Hematopoietic multipotent progenitor cell treated with erythropoietin and hydrocortisone succinate and interleukin-3 and kit ligand, for 17 days (in vitro differentiated cells): ENCODE measurements around the gene MDM2.
A peak's percentile ranks its signal among the peaks of the same experiment; 100 is the strongest.
"Not testable (repeated sequence)": the region's sequence is repeated elsewhere in the genome, so short reads cannot be mapped to it uniquely, and the experiment has no call there.

ENCODE experiments used
- DNase-seq: peaks from one replicate; pipeline ENCODE4 v3.0.0-alpha.2; 2015; ENCODE audit warnings: low spot score

MDM2 gene

GRCh38 chr12:68785823-68786222, 22.2 kb upstream of the MDM2 start:
- DNase-seq = no peak

GRCh38 chr12:68786929-68787328, 21.0 kb upstream of the MDM2 start:
- DNase-seq = peak; percentile 35

GRCh38 chr12:68788554-68789143, 19.3 kb upstream of the MDM2 start:
- no peak for DNase-seq

GRCh38 chr12:68789144-68789878, 18.7 kb upstream of the MDM2 start:
- no peak for DNase-seq

DNA sequence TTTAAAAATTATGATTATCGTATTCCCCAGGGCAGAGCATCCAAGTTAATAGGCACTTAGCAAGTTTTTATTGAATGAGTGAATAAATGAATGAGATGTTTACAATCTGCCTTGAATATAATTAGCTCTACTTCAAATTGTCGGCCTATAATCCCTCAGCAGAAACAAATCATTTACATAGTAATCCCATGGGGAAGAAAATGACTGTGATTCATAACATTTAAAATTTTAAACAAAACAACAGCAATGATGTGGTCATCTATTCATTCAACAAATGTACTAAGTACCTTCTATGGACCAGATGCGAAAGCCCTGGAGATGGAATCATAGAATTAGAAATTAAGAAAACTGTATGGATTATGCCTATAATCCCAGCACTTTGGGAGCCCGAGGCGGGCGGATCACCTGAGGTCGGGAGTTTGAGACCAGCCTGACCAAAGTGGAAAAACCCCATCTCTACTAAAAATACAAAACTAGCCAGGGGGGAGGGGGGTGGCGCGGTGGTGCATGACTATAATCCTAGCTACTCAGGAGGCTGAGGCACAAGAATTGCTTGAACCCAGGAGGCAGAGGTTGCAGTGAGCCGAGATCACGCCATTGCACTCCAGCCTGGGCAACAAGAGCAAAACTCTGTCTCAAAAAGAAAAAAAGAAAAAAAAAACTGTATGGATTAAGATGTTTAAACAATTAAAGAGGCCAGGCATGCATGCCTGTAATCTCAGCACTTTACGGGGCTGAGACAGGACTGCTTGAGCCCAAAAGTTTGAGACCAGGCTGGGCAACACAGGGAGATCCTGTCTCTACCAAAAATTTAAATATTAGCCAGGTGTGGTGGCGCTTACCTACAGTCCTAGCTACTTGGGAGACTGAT, 17.7 kb upstream of the MDM2 start:
- no peak for DNase-seq

DNA sequence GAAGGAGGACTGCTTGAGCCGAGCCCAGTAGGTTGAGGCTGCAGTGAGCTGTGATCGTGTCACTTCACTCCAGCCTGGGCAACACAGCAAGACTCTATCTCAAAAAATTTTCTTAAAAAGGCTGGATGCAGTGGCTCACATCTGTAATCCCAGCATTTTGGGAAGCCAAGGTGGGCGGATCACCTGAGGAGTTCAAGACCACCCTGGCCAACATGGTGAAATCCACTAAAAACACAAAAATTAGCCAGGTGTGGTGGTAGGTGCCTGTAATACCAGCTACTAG, 17.1 kb upstream of the MDM2 start:
- no peak for DNase-seq

GRCh38 chr12:68791897-68792481, 16.0 kb upstream of the MDM2 start:
- DNase-seq = no peak

DNA sequence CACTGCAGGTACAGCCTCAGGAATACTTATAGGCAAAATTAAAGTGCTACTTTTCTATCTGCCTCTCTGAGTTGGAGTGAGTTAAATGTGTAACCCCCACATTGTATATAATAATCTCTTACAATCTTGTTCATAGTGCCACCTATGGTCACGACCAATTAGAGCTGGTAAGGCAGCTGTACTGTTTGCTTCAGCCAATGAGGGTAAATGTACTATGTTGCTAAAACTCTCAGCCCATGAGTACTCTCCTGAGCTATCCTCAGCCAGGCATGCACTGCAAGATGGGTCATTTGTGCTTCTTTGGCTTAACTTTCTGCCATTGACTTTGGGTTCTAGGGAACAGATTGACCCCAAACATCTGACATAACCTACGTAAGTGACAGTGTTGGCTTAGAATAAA, 15.0 kb upstream of the MDM2 start:
- DNase-seq = peak; percentile 30

DNA sequence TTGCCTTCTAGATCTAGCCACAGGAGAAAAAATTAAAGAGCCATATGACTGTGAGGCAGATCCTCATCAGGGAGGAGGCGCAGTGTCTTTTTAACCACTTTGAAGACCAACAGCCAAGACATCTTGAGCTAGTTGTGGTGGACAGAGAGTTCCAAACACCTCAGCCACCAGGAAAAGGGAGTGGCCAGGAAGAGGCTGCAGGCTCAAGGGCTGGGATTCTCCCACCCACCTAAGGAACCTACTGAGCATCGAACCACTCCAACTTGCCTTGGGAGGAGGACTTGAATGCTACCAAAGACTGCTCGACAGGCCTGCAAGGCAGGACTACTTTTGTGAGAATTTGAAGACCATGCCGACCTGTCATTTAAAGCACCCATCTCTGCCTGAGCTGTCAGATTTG, 14.5 kb upstream of the MDM2 start:
- no peak for DNase-seq

GRCh38 chr12:68793975-68794652, 13.9 kb upstream of the MDM2 start:
- no peak for DNase-seq

- DNase-seq = no peak
These were observed 13.2 kb upstream of the MDM2 start for GRCh38 chr12:68794653-68795251.

DNA sequence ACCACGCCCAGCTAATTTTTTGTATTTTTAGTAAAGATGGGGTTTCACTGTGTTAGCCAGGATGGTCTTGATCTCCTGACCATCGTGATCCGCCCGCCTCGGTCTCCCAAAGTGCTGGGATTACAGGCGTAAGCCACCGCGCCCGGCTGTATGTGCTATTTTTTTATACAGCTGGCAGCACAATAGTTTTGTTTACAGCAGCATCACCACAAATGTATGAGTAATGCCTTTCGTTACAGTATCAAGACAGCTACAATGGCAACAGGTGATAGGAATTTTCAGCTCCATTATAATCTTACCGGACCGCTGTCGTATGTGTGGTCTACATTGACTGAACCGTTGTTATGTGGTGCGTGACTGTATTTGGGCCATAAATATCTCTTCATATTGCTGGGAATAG, 11.6 kb upstream of the MDM2 start:
- no peak for DNase-seq

GRCh38 chr12:68798882-68799234, 9.1 kb upstream of the MDM2 start:
- DNase-seq = no peak

GRCh38 chr12:68800294-68800693, 7.7 kb upstream of the MDM2 start:
- DNase-seq = no peak

GRCh38 chr12:68801124-68801523, 6.9 kb upstream of the MDM2 start:
- DNase-seq = not testable (repeated sequence)

DNA sequence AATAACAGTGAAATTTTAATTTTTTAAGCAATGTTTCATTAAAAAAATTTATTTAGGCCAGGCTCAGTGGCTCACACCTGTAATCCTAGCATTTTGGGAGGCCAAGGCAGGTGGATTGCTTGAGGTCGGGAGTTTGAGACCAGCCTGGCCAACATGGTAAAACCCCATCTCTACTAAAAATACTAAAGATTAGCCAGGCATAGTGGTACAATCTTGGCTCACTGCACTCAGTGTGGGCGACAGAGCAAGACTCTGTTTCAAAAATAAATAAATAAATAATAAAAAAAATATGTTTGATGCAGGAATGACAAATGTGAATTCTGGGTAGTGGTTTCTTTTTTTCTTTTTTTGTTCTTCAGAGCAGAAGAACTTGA, 5.6 kb upstream of the MDM2 start:
- not testable (repeated sequence) for DNase-seq

DNA sequence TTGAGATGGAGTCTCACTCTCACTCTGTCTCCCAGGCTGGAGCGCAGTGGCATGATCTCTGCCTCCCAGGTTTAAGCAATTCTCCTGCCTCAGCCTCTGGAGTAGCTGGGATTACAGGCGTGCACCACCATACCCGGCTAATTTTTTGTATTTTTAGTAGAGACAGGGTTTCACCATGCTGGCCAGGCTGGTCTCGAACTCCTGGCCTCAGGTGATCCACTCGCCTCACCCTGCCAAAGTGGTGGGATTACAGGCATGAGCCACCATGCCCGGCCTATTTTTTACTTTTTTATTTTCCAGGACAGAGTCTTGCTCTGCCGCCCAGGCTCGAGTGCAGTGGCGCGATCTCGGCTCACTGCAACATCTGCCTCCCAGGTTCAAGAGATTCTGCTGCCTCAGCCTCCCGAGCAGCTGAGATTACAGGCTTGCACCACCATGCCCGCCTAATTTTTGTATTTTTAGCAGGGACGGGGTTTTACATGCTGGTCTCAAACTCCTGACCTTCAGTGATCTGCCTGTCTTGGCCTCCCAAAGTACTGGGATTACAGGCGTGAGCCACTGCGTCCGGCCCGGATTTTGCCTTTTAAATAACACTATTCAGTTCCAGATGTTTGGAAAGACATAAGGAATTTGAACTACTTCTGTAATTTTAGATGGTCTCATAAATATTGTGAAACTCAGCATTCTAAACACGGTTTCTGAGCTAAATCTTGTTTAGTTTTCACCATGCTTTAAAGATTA, 4.9 kb upstream of the MDM2 start:
- DNase-seq = not testable (repeated sequence)

DNA sequence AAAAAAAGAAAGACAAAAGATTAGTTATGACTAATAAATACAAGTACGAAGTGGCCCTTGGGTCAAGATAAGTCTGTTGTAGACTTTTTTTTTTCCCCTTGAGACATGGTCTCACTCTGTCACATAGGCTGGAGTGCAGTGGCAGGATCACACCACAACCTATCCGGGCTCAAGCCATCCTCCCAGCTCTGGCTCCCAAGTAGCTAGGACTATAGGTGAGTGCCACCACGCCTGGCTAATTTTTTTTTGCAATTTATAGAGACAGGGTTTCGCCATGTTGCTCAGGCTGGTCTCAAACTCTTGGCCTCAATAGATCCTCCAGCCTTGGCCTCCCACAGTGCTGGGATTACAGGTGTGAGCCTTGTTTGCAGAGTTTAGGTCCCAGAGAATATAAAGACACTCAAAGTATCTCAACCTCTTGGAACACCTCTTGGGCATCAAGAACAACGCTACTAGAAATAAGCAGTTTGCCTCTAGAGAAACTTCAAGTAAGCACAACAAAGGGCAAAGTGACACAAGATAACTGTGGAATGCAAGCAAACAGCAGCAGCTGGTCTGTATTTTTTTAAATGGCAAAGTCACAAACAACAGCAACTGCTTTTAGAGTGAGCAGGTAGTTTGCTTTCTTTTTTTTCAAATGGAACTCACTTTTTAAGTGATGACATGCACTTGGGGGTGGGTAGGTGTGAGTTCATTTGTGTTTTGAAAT, 3.9 kb upstream of the MDM2 start:
- peak; percentile 6 for DNase-seq

GRCh38 chr12:68804657-68805591, 3.1 kb upstream of the MDM2 start:
- DNase-seq = peak; percentile 4
